NCI-H1105 treated with DMSO at 0.1 percent for 48 hours (cell line): Measurements from ENCODE around the gene C1orf35.

Experiments
- DNase-seq: peaks from one replicate; lab custom pipeline; 2025; lab: John Stamatoyannopoulos, UW

C1orf35 gene

DNA sequence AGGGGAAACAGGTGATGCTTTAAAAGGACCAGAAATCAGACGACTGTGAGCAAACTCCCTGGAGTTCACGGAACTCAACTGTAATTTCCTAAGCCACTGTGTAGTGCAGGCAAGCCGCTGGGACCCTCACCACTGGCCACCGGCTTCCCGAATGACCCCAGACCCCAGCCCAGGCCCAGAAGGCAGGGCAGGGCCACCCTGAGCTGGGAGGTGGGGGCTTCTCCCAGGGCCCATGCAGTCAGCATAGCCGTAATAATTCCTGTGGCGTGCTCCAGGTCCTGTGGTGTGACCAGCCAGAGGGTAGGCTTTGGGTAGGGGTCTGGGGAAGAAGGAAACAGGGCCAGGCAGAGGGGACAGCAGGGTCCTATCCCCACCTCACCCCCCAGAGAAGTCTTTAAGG lies 24.1 kb downstream of the C1orf35 start:
- no peak for DNase-seq

DNA sequence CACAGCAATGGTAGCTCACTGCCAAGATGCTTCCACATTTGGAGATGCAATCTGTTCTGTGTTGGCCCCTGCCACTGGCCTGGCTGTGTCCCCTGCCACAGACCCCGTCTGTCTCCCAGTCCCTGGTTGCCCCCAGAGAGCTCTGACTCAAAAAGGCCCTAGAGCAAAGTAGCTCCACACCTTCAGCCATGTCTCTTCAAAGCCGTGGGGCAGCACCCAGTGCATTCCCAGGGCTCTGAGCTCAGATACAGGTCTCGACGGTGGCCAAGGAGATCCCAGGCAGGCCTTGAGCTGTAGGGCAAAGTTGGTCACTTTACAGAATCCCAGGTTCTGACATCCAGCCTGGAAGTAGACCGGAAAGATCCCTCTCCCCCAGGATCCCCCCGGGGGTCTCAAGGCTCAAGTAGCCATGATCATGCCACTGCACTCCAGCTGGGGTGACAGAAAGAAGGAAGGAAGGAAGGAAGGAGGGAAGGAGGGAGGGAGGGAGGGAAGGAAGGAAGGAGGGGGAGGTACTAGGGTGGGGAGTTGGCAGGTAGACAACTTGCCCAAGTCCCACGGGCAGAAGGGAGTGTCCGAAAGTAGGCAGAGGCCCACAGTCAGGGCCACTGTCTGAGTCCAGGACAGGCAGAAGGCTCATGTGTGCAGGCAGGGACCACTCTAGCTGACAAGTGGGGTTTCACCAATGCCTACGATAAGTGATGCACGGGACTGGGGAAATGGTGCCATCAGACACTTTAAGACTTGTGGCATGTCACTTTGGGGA lies 25.4 kb downstream of the C1orf35 start:
- no peak for DNase-seq

DNA sequence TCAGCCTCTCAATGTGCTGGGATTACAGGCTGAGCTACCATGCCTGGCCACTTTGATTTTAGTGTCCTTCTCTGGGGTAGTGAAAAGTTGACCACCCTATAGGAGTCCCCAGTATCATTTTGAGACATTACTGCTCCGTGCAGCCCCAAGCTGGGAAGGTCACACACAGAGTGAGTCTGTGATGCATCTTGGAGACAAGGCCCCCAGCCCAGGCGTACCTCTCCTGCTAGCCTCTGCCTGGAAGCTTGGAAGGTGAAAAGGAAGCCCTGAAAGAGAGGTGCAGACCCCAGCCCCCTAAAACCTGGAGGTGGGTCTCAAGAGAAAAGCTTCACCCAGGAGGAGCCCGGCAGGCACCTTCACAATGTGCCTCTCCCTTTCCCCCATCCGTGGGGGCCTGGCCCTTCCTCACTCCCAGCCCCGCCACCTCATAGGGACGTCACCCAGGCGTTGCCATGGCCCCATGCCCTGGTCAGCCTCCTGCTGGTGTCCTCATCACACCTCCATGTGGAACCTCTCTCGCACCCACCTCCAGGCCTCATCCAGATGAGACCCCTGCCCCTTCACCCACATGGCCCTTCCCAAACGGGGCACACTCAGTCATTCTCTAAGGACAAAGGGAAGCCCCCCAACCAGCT lies 26.2 kb downstream of the C1orf35 start:
- DNase-seq: no peak

GRCh38 chr1:228075801-228076271 lies 27.3 kb downstream of the C1orf35 start:
- DNase-seq: no peak

DNA sequence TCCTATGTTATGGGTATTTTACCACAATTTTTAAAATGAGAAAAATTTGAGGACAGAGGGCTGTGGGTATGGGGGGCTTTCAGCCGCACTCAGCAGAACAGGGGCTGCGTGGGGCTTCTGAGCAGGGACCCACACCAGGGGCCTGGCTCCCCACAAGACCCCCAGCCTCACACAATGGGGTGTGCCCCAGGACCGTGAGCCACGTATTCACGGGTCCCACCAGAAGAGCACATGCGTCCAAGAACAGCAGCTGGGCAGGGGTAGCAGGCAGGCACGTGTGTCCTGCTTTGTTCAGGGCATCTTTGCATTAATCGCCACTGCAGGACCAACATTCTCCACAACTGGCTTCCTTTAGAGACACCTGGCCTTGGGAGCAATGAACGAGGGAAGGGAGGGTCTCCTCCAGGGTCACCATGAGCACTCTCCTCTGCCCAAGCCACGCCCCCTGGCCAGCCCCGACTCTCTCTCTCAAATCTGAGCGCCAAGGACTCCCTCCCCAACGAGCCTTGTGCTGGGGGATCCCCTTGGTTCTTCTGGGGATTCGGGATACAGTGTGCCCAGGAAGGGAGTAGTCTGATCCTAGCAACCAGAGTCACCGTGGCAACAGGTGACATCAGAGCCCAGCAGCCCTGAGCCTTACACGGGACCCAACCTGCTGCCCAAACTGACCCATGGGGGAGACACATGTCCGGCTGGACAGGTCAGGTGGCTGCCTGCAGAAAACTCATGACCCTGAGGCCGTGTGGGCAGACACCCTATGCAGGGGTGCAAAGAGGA lies 28.0 kb downstream of the C1orf35 start:
- no peak for DNase-seq

GRCh38 chr1:228073857-228074545 lies 29.1 kb downstream of the C1orf35 start:
- peak; percentile 25 for DNase-seq

GRCh38 chr1:228073061-228073856 lies 29.9 kb downstream of the C1orf35 start:
- DNase-seq: no peak

DNA sequence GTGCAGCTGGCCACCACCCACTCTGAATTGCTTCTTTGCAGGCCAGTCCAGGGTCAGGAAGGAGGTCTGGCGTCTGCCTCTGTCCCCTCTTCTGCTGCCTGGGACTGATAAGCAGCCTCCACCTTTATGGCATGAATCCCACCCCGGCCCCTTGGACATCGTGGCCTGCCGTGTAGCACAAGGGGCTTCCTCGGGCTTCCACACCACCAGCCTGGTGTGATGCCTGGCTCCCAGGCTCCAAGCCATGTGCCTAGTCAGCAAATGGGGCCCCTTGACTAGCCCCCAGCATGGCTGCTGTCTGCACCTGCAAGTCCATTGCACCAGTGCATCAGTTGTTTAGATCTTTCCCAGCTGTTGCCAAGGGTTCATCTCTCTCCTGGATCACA lies 30.5 kb downstream of the C1orf35 start:
- DNase-seq: no peak

DNA sequence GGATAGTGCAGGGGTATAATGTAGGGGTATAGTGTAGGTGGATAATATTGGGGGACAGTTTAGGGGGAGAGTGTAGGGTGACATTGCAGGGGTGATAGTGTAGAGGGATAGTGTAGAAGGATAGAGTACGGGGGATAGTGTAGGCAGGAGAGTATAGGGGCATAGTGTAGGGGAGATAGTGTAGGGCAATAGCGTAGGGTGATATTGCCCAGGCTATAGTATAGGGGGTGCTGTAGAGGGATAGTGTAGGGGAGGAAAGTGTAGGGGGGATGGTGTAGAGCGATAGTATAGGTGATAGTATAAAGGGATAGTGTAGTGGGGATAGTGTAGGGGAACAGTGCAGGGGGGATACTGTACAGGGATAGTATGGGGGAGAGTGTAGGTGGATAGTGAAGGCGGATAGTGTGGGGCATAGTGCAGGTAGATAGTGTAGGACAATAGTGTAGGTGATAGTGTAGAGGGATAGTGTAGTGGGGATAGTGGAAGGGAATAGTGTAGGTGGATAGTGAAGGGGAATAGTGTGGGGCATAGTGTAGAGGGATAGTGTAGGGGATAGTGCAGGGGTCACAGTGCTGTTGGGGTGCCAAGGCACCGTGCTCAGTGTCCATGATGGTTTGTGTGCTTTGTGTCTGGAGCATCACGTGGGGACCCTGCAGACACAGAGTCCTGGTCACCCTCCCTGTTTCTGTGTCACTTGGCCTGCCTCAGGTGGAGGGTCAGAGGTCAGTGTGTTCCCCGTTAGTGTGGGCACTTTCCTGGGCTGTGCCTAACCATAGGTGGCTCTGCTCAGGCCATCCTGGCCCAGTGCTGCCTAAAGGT lies 31.1 kb downstream of the C1orf35 start:
- DNase-seq: no peak

DNA sequence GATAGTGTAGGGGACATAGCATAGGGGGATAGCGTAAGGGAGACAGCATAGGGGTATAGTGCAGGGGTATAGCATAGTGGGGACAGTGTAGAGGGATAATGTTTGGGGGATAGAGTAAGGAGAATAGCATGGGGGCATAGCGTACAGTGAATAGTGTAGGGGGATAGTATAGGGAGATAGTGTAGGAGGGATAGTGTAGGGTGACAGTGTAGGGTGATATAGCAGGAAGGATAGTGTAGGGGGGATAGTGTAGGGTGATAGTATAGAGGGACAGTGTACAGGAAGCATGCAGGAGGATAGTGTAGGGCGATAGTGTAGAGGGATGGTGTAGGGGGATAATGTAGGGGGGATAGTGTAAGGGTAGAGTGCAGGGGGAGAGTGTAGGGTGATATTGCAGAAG lies 32.3 kb downstream of the C1orf35 start:
- DNase-seq: no peak

GRCh38 chr1:228070173-228070572 lies 33.0 kb downstream of the C1orf35 start:
- no peak for DNase-seq

GRCh38 chr1:228068359-228068758 lies 34.8 kb downstream of the C1orf35 start:
- DNase-seq: no peak

DNA sequence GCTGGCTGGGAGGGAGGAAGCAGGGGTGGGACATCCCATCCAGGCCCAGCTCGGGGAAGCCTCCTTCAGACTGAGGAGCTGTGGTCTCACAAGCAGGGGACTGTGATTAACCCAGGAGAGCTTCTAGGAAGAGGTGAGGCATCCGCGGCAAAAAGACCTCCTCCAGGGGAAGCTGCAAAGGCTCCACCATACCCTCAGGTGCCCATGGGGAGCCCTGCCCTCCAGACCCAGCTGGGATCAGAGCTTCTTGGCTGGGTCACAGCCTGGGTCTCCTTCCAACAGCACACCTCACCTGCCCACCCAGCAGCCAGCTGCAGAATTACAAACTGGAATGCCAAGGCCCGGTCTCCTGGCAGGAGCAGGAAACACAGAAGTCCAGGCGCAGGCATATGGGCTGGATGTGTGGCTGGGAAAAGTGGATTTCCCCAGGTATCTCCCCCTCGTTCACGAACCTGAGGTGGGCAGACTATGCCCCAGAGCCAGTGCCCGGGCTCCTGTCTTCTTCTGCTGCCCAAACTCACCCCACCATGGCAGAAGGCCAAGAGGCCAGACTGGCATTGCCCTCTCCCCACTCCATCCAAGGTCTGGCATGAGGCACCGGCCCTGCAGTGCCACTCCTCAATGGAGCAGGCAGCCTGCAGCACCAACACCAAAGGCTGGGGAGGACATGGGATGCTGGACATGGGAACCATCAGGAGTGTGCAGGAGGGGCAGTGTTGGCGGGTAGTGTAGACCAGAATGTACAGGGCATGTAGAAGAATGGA lies 36.1 kb downstream of the C1orf35 start:
- DNase-seq: no peak

- no peak for DNase-seq
These were observed 36.7 kb downstream of the C1orf35 start for GRCh38 chr1:228066416-228066815.

GRCh38 chr1:228065543-228066347 lies 37.4 kb downstream of the C1orf35 start:
- no peak for DNase-seq

- no peak for DNase-seq
These were observed 38.2 kb downstream of the C1orf35 start for GRCh38 chr1:228064741-228065542.

GRCh38 chr1:228064296-228064695 lies 38.8 kb downstream of the C1orf35 start:
- no peak for DNase-seq
